HG02623 (cell line): ENCODE data around the gene TCF4.
A peak's percentile ranks its signal among the peaks of the same experiment; 100 is the strongest.

Experiments used
- ATAC-seq: cut with Tn5 transposase; IDR thresholded peaks from one replicate; pipeline ENCODE4 v1.9.1; 2021; ENCODE audit warnings: moderate library complexity; ENCODE audit not compliant: unreplicated experiment

TCF4 gene

GRCh38 chr18:55588111-55588869, at the start of gene TCF4:
TSS of gene TCF4 (minus strand) at chr18:55588192. CDS start at chr18:55587116, 1,076 bp downstream.
- no peak for ATAC-seq

DNA sequence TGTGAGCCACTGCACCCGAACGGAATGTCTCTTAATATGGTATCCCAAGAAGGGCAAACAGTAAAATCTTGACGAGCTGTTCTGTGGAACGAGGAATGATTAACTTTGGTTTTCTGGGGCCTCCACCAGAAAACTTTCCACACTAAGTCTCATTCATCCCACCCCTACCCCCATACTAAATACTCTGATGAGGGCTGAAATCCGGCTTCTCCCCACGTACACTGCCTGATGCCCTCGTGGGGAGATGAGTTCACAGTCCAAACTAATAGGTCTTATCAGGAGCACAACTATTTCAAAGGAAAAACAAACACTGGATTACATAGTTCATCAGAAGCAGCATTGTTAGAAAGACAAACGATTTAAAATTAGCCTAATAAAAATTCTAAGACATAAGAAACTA, 49.2 kb upstream of the TCF4 start:
- no peak for ATAC-seq

DNA sequence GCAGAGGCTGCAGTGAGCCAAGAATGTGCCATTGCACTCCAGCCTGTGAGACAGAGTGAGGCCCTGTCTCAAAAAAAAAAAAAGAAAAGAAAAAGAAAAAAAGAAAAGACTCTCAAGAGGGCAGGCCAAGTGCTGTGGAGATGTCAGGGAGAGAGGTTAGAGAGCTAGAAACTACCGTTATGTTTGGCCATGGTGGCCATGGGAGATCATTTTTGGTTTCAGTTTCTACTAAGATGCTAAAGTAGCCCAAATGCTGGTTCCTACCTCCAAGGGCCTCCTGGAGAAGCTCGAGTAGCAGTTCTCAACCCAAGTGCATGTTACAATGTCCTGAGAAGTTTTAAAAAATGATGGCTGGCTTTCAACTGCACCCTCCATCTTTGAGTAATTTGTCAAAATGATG, 47.4 kb upstream of the TCF4 start:
- no peak for ATAC-seq

GRCh38 chr18:55634545-55634944, 46.6 kb upstream of the TCF4 start:
- no peak for ATAC-seq

GRCh38 chr18:55633032-55633431, 45.0 kb upstream of the TCF4 start:
- ATAC-seq: no peak

DNA sequence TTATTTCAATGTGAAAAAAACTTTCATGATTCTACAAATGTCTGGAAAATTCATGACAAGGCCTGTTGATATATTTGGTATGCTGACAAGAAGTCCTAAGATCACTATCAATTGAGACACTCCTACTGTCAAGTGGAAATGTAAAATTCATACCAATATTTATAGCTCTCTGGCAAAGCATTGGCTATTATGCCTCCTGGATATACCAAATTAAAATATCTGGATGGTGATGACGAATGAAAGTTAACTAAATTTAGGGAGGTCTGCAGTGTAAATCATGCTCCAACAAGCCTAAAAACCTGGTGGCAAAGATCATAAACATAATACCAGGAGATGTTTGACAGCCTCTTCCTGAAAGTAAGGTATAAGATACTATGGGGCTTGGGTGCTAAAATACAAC, 41.1 kb upstream of the TCF4 start:
- ATAC-seq: no peak

GRCh38 chr18:55627007-55627406, 39.0 kb upstream of the TCF4 start:
- ATAC-seq: no peak

DNA sequence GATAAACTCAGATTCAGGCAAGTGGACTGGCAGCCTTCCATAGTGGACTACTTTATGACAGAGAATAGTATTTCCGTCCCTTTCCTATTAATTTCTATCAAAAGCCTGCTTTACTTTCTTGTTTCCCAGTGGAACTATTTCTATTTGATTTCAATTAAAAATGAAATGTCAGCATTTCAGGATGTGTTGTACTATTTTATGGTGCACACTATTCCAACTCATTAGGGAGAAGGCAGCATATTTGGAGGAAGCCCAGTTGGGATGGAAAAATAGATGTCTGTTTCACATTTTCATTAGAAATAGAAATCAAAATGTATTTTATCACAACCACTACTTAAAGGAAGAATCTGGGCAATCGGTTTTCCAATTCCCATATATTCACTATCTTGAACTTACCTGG, 37.9 kb upstream of the TCF4 start:
- ATAC-seq: no peak

DNA sequence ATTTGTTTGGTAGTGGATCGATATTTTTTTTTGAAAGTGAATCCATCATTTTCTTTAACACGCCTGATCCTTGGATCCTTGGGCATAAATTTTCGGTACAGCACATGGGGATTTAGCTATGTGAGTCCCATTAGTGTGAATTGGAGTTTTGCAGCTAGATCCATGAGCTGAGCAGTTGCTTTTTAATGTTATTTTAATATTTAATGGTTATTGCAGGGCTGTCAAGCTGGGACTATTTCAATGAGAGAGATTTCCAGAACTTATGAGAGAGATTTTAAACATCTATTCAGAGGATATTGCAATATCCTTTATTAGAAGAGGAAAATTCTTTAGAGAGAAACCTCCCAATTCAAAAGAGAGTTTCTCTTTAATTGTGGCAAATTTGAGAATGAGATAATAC, 35.6 kb upstream of the TCF4 start:
- ATAC-seq: no peak

GRCh38 chr18:55610506-55610905, 22.5 kb upstream of the TCF4 start:
- no peak for ATAC-seq

DNA sequence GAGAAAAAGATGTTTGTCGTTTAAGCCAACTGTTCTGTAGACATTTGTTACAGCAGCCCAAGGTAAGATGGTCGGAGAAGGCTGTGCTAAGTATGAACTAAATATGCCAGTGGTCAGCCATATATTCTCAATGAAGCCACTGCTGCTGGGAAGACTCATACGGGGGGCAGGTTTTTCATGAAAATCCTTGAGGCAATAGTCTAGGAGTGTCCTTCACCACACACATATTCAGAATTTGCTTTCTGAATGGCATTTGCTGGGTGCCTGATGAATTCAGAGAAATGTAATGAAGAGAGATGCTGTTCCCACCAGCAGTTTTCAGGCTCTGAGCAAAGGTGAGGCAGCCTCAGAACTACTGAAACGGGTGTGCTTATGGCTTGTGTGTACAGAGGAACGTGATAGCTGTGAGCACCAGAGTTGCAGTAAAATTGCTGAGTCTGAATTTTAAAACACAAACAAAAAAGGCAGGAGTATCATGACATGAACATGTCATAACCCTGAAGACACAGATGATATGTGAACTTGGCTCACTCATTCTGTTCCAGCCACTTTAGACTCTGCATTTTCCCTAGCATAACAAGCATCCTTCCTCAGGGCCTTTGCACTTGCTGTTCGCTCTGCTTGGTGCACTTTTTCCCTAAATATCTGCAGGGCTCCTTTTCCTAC, 21.3 kb upstream of the TCF4 start:
- no peak for ATAC-seq

DNA sequence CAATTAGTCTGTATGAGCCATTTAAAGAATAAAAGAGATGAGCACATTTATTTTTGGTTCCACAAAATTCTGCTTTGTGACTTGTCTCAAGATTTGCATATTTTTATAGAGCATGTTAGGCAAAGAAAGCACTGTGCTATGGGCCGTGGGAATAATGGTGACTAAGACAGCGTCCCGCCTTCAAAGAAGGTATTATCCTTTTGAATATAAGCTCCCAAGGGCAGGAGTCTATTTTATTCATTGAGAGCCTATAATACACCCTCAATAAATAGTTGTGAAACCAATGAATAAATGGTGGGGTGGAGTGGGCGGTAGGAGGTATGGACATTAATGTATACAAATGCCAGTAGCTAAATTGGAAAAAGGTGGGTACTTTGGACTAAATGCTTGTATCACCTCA, 20.5 kb upstream of the TCF4 start:
- ATAC-seq: no peak

DNA sequence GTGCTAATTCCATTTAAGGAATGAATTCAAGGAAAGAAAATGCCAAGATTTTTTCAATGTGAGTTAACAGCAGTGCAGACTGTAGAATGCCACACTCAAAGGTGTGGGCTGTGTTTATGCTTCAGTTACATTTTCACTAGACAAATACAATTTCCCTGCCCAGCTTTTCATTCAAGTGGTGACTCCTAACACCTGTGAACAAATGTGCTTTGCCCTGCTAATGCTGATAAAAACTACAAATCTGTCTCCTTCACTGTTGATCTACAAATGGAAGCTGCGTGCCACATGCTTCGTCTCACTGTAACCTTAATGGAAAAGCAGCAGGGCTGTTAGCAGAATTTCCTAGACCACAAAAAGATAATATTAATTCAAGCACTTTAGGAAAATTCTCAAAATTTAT, 19.8 kb upstream of the TCF4 start:
- ATAC-seq: no peak

GRCh38 chr18:55605733-55606338, 17.8 kb upstream of the TCF4 start:
- peak; percentile 72 for ATAC-seq

GRCh38 chr18:55603775-55604174, 15.8 kb upstream of the TCF4 start:
- ATAC-seq: no peak

GRCh38 chr18:55593888-55594287, 5.9 kb upstream of the TCF4 start:
- no peak for ATAC-seq

DNA sequence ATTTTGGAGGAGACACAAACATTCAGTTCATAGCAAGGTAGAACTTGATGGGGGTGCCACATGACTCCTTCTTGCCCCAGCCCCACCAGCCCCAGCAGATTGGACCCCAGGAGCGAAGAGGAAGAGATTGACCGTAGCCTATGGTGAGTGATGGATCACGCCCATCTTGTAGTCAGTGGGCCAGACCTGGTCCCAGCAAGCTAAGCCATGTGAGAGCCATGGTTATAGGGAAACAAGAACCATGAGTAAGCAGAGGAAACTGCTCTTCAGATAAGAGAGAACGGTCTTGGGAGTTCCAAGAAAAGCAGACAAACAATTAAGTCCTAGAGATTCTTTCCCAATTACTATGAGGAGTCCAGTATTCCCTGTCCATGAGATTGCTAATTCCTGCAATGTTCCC, 4.6 kb upstream of the TCF4 start:
- ATAC-seq: no peak

DNA sequence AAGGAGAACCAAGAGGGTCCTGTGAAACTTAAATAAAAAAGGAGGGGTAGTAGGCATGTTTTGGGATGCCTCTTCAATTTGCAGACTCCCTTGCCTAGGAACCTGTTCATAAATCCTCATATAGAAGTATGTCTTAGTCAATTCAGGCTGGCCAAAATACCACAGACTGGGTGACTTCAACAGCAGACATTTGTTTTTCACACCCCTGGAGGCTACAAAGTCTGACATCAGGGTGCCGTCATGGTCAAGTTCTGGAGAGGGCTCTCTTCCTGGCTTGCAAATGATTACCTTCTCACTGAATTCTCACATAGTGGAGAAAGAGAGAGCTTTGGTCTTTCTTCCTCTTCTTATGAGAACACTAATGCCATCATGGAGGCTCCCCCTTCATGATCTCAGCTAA, 4.1 kb upstream of the TCF4 start:
- ATAC-seq: no peak

DNA sequence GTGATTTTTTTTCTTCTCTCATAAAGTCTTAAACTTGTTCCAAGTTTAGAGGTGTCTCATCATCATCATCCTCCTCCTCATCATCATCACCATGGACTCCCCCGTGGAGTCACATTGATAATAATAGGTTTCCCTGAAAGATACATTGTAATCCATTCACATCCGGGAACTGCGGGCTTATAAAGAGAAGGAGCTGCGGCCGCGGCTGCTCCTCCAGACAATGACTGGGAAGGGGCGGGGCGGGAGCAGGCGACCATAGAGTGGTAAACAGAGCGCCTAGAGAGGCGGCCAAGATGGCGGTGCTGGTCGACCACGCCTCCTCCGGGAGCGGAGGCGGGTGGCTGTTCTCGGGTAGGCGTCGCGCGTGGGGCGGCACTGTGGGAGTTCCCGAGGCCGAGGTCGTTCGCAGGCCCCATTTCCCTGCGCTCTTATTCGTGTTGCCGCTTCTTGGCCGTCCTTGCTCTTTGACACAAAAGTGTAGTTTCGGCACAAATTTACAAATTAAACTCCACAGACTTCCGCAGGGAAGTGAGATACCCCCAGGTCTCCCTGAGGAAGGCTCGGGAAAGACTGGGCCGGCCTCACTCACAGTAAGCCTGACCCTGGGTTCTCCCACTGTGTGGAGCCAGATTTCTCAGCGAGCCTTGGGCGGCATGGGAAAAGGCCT, 1.8 kb upstream of the TCF4 start:
- peak; percentile 88 for ATAC-seq

- no peak for ATAC-seq
Observed at GRCh38 chr18:55588870-55589595, 1.0 kb upstream of the TCF4 start.
